Activated B cell treated with CpG ODN at 0.5 μM for 24 hours (primary cell): ENCODE measurements around the gene PDIA5. TPM values are rescaled to one million over a fixed set of nuclear protein-coding genes. Genes with fewer than 3 reads are reported as not detected.

Source experiments
- ATAC-seq: fragments of 200-7000 bp; cut with Tn5 transposase; one replicate; pipeline ENCODE4 v1.10.0; 2021; ENCODE audit warnings: low read depth, mild to moderate bottlenecking, moderate library complexity
- CTCF ChIA-PET: fragments of 350-600 bp; sonication (Branson Sonifier 250); formaldehyde crosslinking; loops from one replicate; lab custom pipeline; 2021; ENCODE audit warnings: antibody characterized with exemption; lab: Charles Lee
- POLR2A ChIA-PET: fragments of 350-600 bp; sonication (Branson Sonifier 250); formaldehyde crosslinking; loops from one replicate; lab custom pipeline; 2021; ENCODE audit warnings: antibody characterized with exemption; lab: Charles Lee
- DNase-seq: peaks from one replicate; pipeline ENCODE4 v3.0.0; 2022
- H3K27ac Mint-ChIP-seq: one replicate; pipeline ENCODE4 v1.8.0; 2020; ENCODE audit warnings: mixed read lengths
- H3K27me3 Mint-ChIP-seq: one replicate; pipeline ENCODE4 v1.8.0; 2021; ENCODE audit warnings: mixed read lengths
- H3K36me3 Mint-ChIP-seq: one replicate; pipeline ENCODE4 v1.8.0; 2021; ENCODE audit warnings: low read depth, mixed read lengths
- H3K4me1 Mint-ChIP-seq: one replicate; pipeline ENCODE4 v1.8.0; 2021; ENCODE audit warnings: mixed read lengths
- H3K4me3 Mint-ChIP-seq: one replicate; pipeline ENCODE4 v1.8.0; 2020; ENCODE audit warnings: mild to moderate bottlenecking, mixed read lengths
- H3K9me3 Mint-ChIP-seq: one replicate; pipeline ENCODE4 v1.8.0; 2020; ENCODE audit warnings: mixed read lengths
- CTCF ChIP-seq: fragments of 200-600 bp; IDR thresholded peaks from one replicate; pipeline ENCODE4 v1.8.0; 2022; ENCODE audit warnings: antibody characterized with exemption, mild to moderate bottlenecking
- intact Hi-C: fragments of 100-400 bp; cut with micrococcal nuclease; formaldehyde crosslinking; loops from one replicate; pipeline ENCODE4 v1.15.1; 2024
- total RNA-seq: library from RNA; stranded (reverse); gene quantifications from 2 replicates; pipeline ENCODE4 v1.2.3, GENCODE V29; 2022

The PDIA5 gene
- total RNA-seq, 1 donor from 2014 or later: 8.5 TPM

DNA sequence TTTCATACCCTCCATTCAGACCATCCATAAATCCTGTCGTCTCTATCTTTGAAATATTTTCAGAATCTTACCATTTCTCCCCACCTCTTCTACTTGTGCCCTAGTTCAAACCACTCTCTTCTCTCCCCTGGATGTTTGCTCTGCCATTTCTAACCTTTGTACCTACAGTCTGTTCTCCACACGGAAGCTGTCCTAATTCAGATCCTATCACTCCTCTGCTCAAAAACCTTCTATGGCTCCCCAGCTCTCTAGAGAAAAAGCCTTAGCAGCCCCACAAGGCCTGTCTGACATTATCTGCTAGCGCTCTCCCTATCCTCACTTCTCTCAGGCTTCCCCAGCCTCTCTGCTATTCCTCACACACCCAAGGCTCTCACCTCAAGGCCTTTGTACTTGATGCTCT is 34.8 kb upstream of the PDIA5 start:
- Mint-ChIP-seq H3K36me3 (no peaks in the 10 kb centered on the region), H3K4me1 (peaks cover 9% of the 10 kb centered on the region), H3K27ac (no peak overlapping the region), H3K4me3 (no peak overlapping the region), H3K27me3 (peaks cover 42% of the 10 kb centered on the region), H3K9me3 (no peaks in the 10 kb centered on the region)
- intact Hi-C loops: no loop called here
- DNase-seq (no peak), ATAC-seq (no peak)
- TF ChIP-seq CTCF: no peak
- ChIA-PET POLR2A (interaction anchor here (1.1 kb wide), 1 partner anchor 1485 kb away, joined by 3 read pairs; no protein-coding TSS in a partner anchor), CTCF (interaction anchor here (1.6 to 3.7 kb wide), 3 partner anchors 45 to 639 kb away, joined by 3 to 18 read pairs (median 6); no protein-coding TSS in a partner anchor)

- no peaks in the 10 kb centered on the region for H3K9me3 Mint-ChIP-seq
- H3K27ac Mint-ChIP-seq: no peak overlapping the region
- no peaks in the 10 kb centered on the region for H3K4me1 Mint-ChIP-seq
- ATAC-seq: no peak
- H3K36me3 Mint-ChIP-seq: no peaks in the 10 kb centered on the region
- no peak for TF ChIP-seq CTCF
- peaks cover 46% of the 10 kb centered on the region for H3K27me3 Mint-ChIP-seq
- ChIA-PET POLR2A (no interaction called here), CTCF (no interaction called here)
- no peak for DNase-seq
- H3K4me3 Mint-ChIP-seq: no peak overlapping the region
- intact Hi-C loops: no loop called here
Observed at GRCh38 chr3:123034120-123034519, 32.7 kb upstream of the PDIA5 start.

GRCh38 chr3:123034996-123035395 is 31.8 kb upstream of the PDIA5 start:
- no peaks in the 10 kb centered on the region for H3K4me1 Mint-ChIP-seq
- H3K36me3 Mint-ChIP-seq: no peaks in the 10 kb centered on the region
- DNase-seq (no peak), ATAC-seq (no peak)
- no peak overlapping the region for H3K4me3 Mint-ChIP-seq
- POLR2A ChIA-PET: no interaction called here
- CTCF ChIA-PET: no interaction called here
- no peak for TF ChIP-seq CTCF
- peaks cover 41% of the 10 kb centered on the region for H3K27me3 Mint-ChIP-seq
- no peak overlapping the region for H3K27ac Mint-ChIP-seq
- no peaks in the 10 kb centered on the region for H3K9me3 Mint-ChIP-seq
- intact Hi-C loops: no loop called here

- H3K4me1 Mint-ChIP-seq: no peaks in the 10 kb centered on the region
- DNase-seq (no peak), ATAC-seq (no peak)
- CTCF ChIA-PET: no interaction called here
- intact Hi-C loops: no loop called here
- no peak overlapping the region for H3K4me3 Mint-ChIP-seq
- no peaks in the 10 kb centered on the region for H3K9me3 Mint-ChIP-seq
- no peak for TF ChIP-seq CTCF
- POLR2A ChIA-PET: no interaction called here
- no peak overlapping the region for H3K27ac Mint-ChIP-seq
- peaks cover 45% of the 10 kb centered on the region for H3K27me3 Mint-ChIP-seq
- H3K36me3 Mint-ChIP-seq: no peaks in the 10 kb centered on the region
Observed at GRCh38 chr3:123036352-123037014, 30.3 kb upstream of the PDIA5 start.

GRCh38 chr3:123037015-123037375 is 29.8 kb upstream of the PDIA5 start:
- H3K9me3 Mint-ChIP-seq: no peaks in the 10 kb centered on the region
- intact Hi-C loops: no loop called here
- no peak for TF ChIP-seq CTCF
- H3K4me1 Mint-ChIP-seq: no peaks in the 10 kb centered on the region
- H3K27me3 Mint-ChIP-seq: peaks cover 45% of the 10 kb centered on the region
- DNase-seq (no peak), ATAC-seq (no peak)
- POLR2A ChIA-PET: no interaction called here
- no peak overlapping the region for H3K27ac Mint-ChIP-seq
- no peak overlapping the region for H3K4me3 Mint-ChIP-seq
- no peaks in the 10 kb centered on the region for H3K36me3 Mint-ChIP-seq
- CTCF ChIA-PET: no interaction called here
